DOHH2 (cell line): ENCODE results near the gene SMOC2.

Experiments
- H3F3A ChIP-seq: fragments of 200-600 bp; sonication (generic), shearing (Covaris generic); 2 replicates; pipeline ENCODE4 v1.6.0; 2016; ENCODE audit warnings: antibody characterized with exemption, mild to moderate bottlenecking; ENCODE audit not compliant: control insufficient read depth, insufficient read depth
- H3K27ac ChIP-seq: fragments of 200-600 bp; sonication (generic); 2 replicates; pipeline ENCODE4 v1.5.1; 2014; ENCODE audit warnings: low read depth, mild to moderate bottlenecking, low read length, moderate library complexity
- H3K27me3 ChIP-seq: fragments of 200-600 bp; sonication (generic); 2 replicates; pipeline ENCODE4 v1.6.1; 2014; ENCODE audit warnings: mild to moderate bottlenecking, low read length, mixed read lengths; ENCODE audit not compliant: control insufficient read depth
- H3K36me3 ChIP-seq: fragments of 200-600 bp; sonication (generic); 2 replicates; pipeline ENCODE4 v1.6.1; 2014; ENCODE audit warnings: mild to moderate bottlenecking, low read length, moderate library complexity, mixed read lengths; ENCODE audit not compliant: control insufficient read depth
- H3K4me1 ChIP-seq: fragments of 200-600 bp; sonication (generic); 2 replicates; pipeline ENCODE4 v1.6.1; 2014; ENCODE audit warnings: mild to moderate bottlenecking, low read length, mixed read lengths; ENCODE audit not compliant: control insufficient read depth
- H3K4me2 ChIP-seq: fragments of 200-600 bp; sonication (generic); 2 replicates; pipeline ENCODE4 v1.6.0; 2014; ENCODE audit warnings: mild to moderate bottlenecking, low read length, moderate library complexity
- H3K4me3 ChIP-seq: fragments of 200-600 bp; sonication (generic); 2 replicates; pipeline ENCODE4 v1.5.1; 2014; ENCODE audit warnings: mild to moderate bottlenecking, low read length, mixed read lengths
- H3K79me2 ChIP-seq: fragments of 200-600 bp; sonication (generic); 2 replicates; pipeline ENCODE4 v1.6.1; 2014; ENCODE audit warnings: mild to moderate bottlenecking, low read length, mixed read lengths; ENCODE audit not compliant: control insufficient read depth
- H3K9me2 ChIP-seq: fragments of 200-600 bp; sonication (generic); replicated peaks from 2 replicates; pipeline ENCODE4 v1.6.1; 2014; ENCODE audit warnings: mild to moderate bottlenecking, low read length, mixed read lengths; ENCODE audit not compliant: control insufficient read depth
- H3K9me3 ChIP-seq: fragments of 200-600 bp; sonication (generic); 2 replicates; pipeline ENCODE4 v1.6.1; 2014; ENCODE audit warnings: antibody characterized with exemption, low read length, mixed read lengths; ENCODE audit not compliant: control insufficient read depth, insufficient read depth
- H4K20me1 ChIP-seq: fragments of 200-600 bp; sonication (generic); 2 replicates; pipeline ENCODE4 v1.6.0; 2014; ENCODE audit warnings: low read depth, mild to moderate bottlenecking, antibody characterized with exemption, low read length, moderate library complexity; ENCODE audit not compliant: control insufficient read depth, insufficient read depth
- CTCF ChIP-seq: fragments of 200-600 bp; sonication (generic); IDR thresholded peaks from one replicate; pipeline ENCODE4 v1.5.1; 2014; ENCODE audit warnings: antibody characterized with exemption, mild to moderate bottlenecking, low read depth, low read length; ENCODE audit not compliant: poor library complexity, severe bottlenecking
- EZH2phosphoT487 ChIP-seq: fragments of 200-600 bp; sonication (generic); IDR thresholded peaks from 2 replicates; pipeline ENCODE4 v1.6.1; 2017; ENCODE audit warnings: borderline replicate concordance, mild to moderate bottlenecking, antibody characterized with exemption, low read length, moderate library complexity, mixed read lengths

The SMOC2 gene

GRCh38 chr6:168469521-168469920, 28.5 kb downstream of the SMOC2 start:
- no peaks in the 10 kb centered on the region for H4K20me1 ChIP-seq
- H3K4me3 ChIP-seq: no peak overlapping the region
- no peak overlapping the region for H3K4me2 ChIP-seq
- no peaks in the 10 kb centered on the region for H3K27me3 ChIP-seq
- no peaks in the 10 kb centered on the region for H3K9me2 ChIP-seq
- H3K36me3 ChIP-seq: no peaks in the 10 kb centered on the region
- TF ChIP-seq EZH2phosphoT487: no peak
- TF ChIP-seq CTCF: no peak
- H3K4me1 ChIP-seq: no peaks in the 10 kb centered on the region
- H3F3A ChIP-seq: no peaks in the 10 kb centered on the region
- H3K79me2 ChIP-seq: no peaks in the 10 kb centered on the region
- H3K27ac ChIP-seq: no peak overlapping the region
- no peaks in the 10 kb centered on the region; the same call in 1 of the 2 replicates for H3K9me3 ChIP-seq

- Histone ChIP-seq H3K9me2 (no peaks in the 10 kb centered on the region), H3F3A (no peaks in the 10 kb centered on the region), H3K27me3 (no peaks in the 10 kb centered on the region), H3K4me1 (no peaks in the 10 kb centered on the region), H3K9me3 (no peaks in the 10 kb centered on the region; the same call in 1 of the 2 replicates), H3K4me3 (no peak overlapping the region), H3K36me3 (no peaks in the 10 kb centered on the region), H3K79me2 (no peaks in the 10 kb centered on the region), H3K27ac (no peak overlapping the region), H4K20me1 (no peaks in the 10 kb centered on the region), H3K4me2 (no peak overlapping the region)
- TF ChIP-seq CTCF: no peak
- TF ChIP-seq EZH2phosphoT487: no peak
Measured at GRCh38 chr6:168469926-168470325, 28.9 kb downstream of the SMOC2 start.

GRCh38 chr6:168472363-168472762, 31.4 kb downstream of the SMOC2 start:
- Histone ChIP-seq H3K36me3 (no peaks in the 10 kb centered on the region), H3K4me2 (no peak overlapping the region), H3K27ac (no peak overlapping the region), H3K4me3 (no peak overlapping the region), H4K20me1 (no peaks in the 10 kb centered on the region), H3K27me3 (no peaks in the 10 kb centered on the region), H3K4me1 (no peaks in the 10 kb centered on the region), H3K9me3 (peaks cover 5% of the 10 kb centered on the region; the same call in 1 of the 2 replicates), H3F3A (no peaks in the 10 kb centered on the region), H3K79me2 (no peaks in the 10 kb centered on the region), H3K9me2 (no peaks in the 10 kb centered on the region)
- TF ChIP-seq EZH2phosphoT487 (no peak), CTCF (no peak)

GRCh38 chr6:168473197-168473596, 32.2 kb downstream of the SMOC2 start:
- Histone ChIP-seq H3K79me2 (no peaks in the 10 kb centered on the region), H3K27me3 (no peaks in the 10 kb centered on the region), H3K27ac (no peak overlapping the region), H3K9me2 (no peaks in the 10 kb centered on the region), H3K4me1 (no peaks in the 10 kb centered on the region), H4K20me1 (no peaks in the 10 kb centered on the region), H3F3A (no peaks in the 10 kb centered on the region), H3K9me3 (peaks cover 5% of the 10 kb centered on the region; the same call in 1 of the 2 replicates), H3K36me3 (no peaks in the 10 kb centered on the region), H3K4me3 (no peak overlapping the region), H3K4me2 (no peak overlapping the region)
- TF ChIP-seq CTCF (no peak), EZH2phosphoT487 (no peak)
